Testis (tissue), 3 donors: ENCODE data around the gene KRT8. TPM values are rescaled to one million over a fixed set of nuclear protein-coding genes. Genes with fewer than 3 reads are reported as not detected.
A peak's percentile ranks its signal among the peaks of the same experiment; 100 is the strongest.

Experiments
- DNase-seq: peaks from one replicate; pipeline ENCODE4 v3.0.0-alpha.2; 2019
- H3K27ac ChIP-seq, 2 donors: fragments of 200-600 bp; sonication (generic); one replicate each; pipeline ENCODE4 v1.5.1; 2019
- H3K27me3 ChIP-seq: fragments of 200-600 bp; sonication (generic); one replicate; pipeline ENCODE4 v1.5.1; 2019
- H3K36me3 ChIP-seq: fragments of 200-600 bp; sonication (generic); one replicate; pipeline ENCODE4 v1.5.1; 2017; ENCODE audit warnings: low read depth; ENCODE audit errors: missing control alignments
- H3K4me1 ChIP-seq: fragments of 200-600 bp; sonication (generic); one replicate; pipeline ENCODE4 v1.5.1; 2019
- H3K4me3 ChIP-seq, 2 donors: fragments of 200-600 bp; sonication (generic); one replicate each; pipeline ENCODE4 v1.5.1; 2017 to 2019
- H3K9me3 ChIP-seq: fragments of 200-600 bp; sonication (generic); one replicate; pipeline ENCODE4 v1.5.1; 2017
- CTCF ChIP-seq, 3 experiments: fragments of 450-650 bp in 2 of 3; fragments of 200-600 bp in 1 of 3; sonication (generic) in 1 of 3; IDR thresholded peaks; one replicate each; pipeline ENCODE4 v1.5.1; 2016 to 2019; ENCODE audit warnings: antibody characterized with exemption in 3 of 3, mild to moderate bottlenecking in 2 of 3, moderate library complexity in 1 of 3
- POLR2A ChIP-seq: fragments of 450-650 bp; IDR thresholded peaks from one replicate; pipeline ENCODE4 v1.6.1; 2017; ENCODE audit warnings: antibody characterized with exemption, mild to moderate bottlenecking, moderate library complexity
- WGBS, 2 donors: methylation state at CpG; one replicate each; pipeline ENCODE4 v1.1.5; 2018; 5-methylcytosine and 5-hydroxymethylcytosine counted together
- intact Hi-C: fragments of 100-400 bp; cut with DNase I; formaldehyde crosslinking; loops from one replicate; pipeline ENCODE4 v1.15.1; 2023; ENCODE audit warnings: low total_unique reads
- polyA plus RNA-seq: library from polyadenylated mRNA; stranded (reverse); fragments of 350-450 nt; fragmentation: Illumina TruSeq; extraction: RNeasy Lipid Tissue Mini Kit (QIAGEN cat#74804); gene quantifications from one replicate; pipeline ENCODE4 v1.2.3, GENCODE V29; 2014; ENCODE audit warnings: low read depth, low replicate concordance; ENCODE audit not compliant: insufficient read depth
- total RNA-seq, 2 donors: library from RNA; depleted of rRNA; stranded (reverse); fragments of >200 nt; gene quantifications; one replicate each; pipeline ENCODE4 v1.2.3, GENCODE V29; 2016

The KRT8 gene
- total and polyA plus RNA-seq, 3 donors from 2014 or later: 13.2 to 63.0 (median 14.6) TPM

GRCh38 chr12:52877242-52877641 is 27.6 kb downstream of the KRT8 start:
- WGBS, 2 donors: 80 to 88% methylated on average over 3 of the region's 3 CpGs
- H3K9me3 ChIP-seq: no peaks in the 10 kb centered on the region
- no peaks in the 10 kb centered on the region for H3K36me3 ChIP-seq
- no peak overlapping the region for H3K27ac ChIP-seq
- H3K4me3 ChIP-seq: no peak overlapping the region
- TF ChIP-seq CTCF (IDR thresholded peaks at IDR 0.05) (no peak), POLR2A (no peak)
- no peaks in the 10 kb centered on the region for H3K27me3 ChIP-seq
- peaks cover 19% of the 10 kb centered on the region for H3K4me1 ChIP-seq
- intact Hi-C loops: loop anchor here (10.0 kb wide), 1 partner anchor 722 kb away; no protein-coding TSS in a partner anchor
- DNase-seq: no peak

- TF ChIP-seq POLR2A: no peak
- TF ChIP-seq CTCF (IDR thresholded peaks at IDR 0.05): no peak
- no peak overlapping the region for H3K4me3 ChIP-seq
- no peaks in the 10 kb centered on the region for H3K9me3 ChIP-seq
- H3K27ac ChIP-seq: no peak overlapping the region
- no peak for DNase-seq
- 91 to 93% methylated on average over 6 to 7 of the region's 7 CpGs for WGBS, 2 donors
- H3K27me3 ChIP-seq: no peaks in the 10 kb centered on the region
- intact Hi-C loops: loop anchor here (10.0 kb wide), 1 partner anchor 722 kb away; no protein-coding TSS in a partner anchor
- H3K4me1 ChIP-seq: peaks cover 19% of the 10 kb centered on the region
- H3K36me3 ChIP-seq: no peaks in the 10 kb centered on the region
Measured at GRCh38 chr12:52876372-52876771, 28.5 kb downstream of the KRT8 start.

GRCh38 chr12:52874573-52875435 is 30.1 kb downstream of the KRT8 start:
- Histone ChIP-seq H3K4me1 (peaks cover 24% of the 10 kb centered on the region), H3K36me3 (no peaks in the 10 kb centered on the region), H3K4me3 (peak overlapping the region; percentile 39 to 41), H3K9me3 (no peaks in the 10 kb centered on the region), H3K27ac (peak overlapping the region in 1 of 2 donors; percentile 19), H3K27me3 (no peaks in the 10 kb centered on the region)
- intact Hi-C loops: loop anchor here (5.0 to 10.0 kb wide), 2 partner anchors 503 to 720 kb away; no protein-coding TSS in a partner anchor
- WGBS, 2 donors: 69% methylated on average over 9 to 10 of the region's 10 CpGs
- no peak for DNase-seq
- no peak for TF ChIP-seq POLR2A
- TF ChIP-seq CTCF (IDR thresholded peaks at IDR 0.05): no peak

- no peaks in the 10 kb centered on the region for H3K27me3 ChIP-seq
- intact Hi-C loops: loop anchor here (5.0 to 10.0 kb wide), 2 partner anchors 502 to 719 kb away; no protein-coding TSS in a partner anchor
- peaks cover 16% of the 10 kb centered on the region for H3K4me1 ChIP-seq
- DNase-seq: peak; percentile 76
- no peaks in the 10 kb centered on the region for H3K9me3 ChIP-seq
- no peaks in the 10 kb centered on the region for H3K36me3 ChIP-seq
- WGBS, 2 donors: 2 to 4% methylated on average over 5 to 26 of the region's 55 CpGs
- peak overlapping the region in 1 of 2 donors; percentile 71 for H3K27ac ChIP-seq
- peak overlapping the region; percentile 39 to 41 for H3K4me3 ChIP-seq
- no peak for TF ChIP-seq CTCF (IDR thresholded peaks at IDR 0.05)
- TF ChIP-seq POLR2A: no peak
Measured at GRCh38 chr12:52873832-52874572, 30.9 kb downstream of the KRT8 start.
